Activated B cell treated with CpG ODN at 0.5 μM for 24 hours (primary cell): ENCODE data around the gene CACNA1B. TPM values are rescaled to one million over a fixed set of nuclear protein-coding genes. Genes with fewer than 3 reads are reported as not detected.

Experiments used
- ATAC-seq: fragments of 200-7000 bp; cut with Tn5 transposase; one replicate; pipeline ENCODE4 v1.10.0; 2021; ENCODE audit warnings: low read depth, mild to moderate bottlenecking, moderate library complexity
- CTCF ChIA-PET: fragments of 350-600 bp; sonication (Branson Sonifier 250); formaldehyde crosslinking; loops from one replicate; lab custom pipeline; 2021; ENCODE audit warnings: antibody characterized with exemption; lab: Charles Lee
- POLR2A ChIA-PET: fragments of 350-600 bp; sonication (Branson Sonifier 250); formaldehyde crosslinking; loops from one replicate; lab custom pipeline; 2021; ENCODE audit warnings: antibody characterized with exemption; lab: Charles Lee
- DNase-seq: peaks from one replicate; pipeline ENCODE4 v3.0.0; 2022
- H3K27ac Mint-ChIP-seq: one replicate; pipeline ENCODE4 v1.8.0; 2020; ENCODE audit warnings: mixed read lengths
- H3K27me3 Mint-ChIP-seq: one replicate; pipeline ENCODE4 v1.8.0; 2021; ENCODE audit warnings: mixed read lengths
- H3K36me3 Mint-ChIP-seq: one replicate; pipeline ENCODE4 v1.8.0; 2021; ENCODE audit warnings: low read depth, mixed read lengths
- H3K4me1 Mint-ChIP-seq: one replicate; pipeline ENCODE4 v1.8.0; 2021; ENCODE audit warnings: mixed read lengths
- H3K4me3 Mint-ChIP-seq: one replicate; pipeline ENCODE4 v1.8.0; 2020; ENCODE audit warnings: mild to moderate bottlenecking, mixed read lengths
- H3K9me3 Mint-ChIP-seq: one replicate; pipeline ENCODE4 v1.8.0; 2020; ENCODE audit warnings: mixed read lengths
- intact Hi-C: fragments of 100-400 bp; cut with micrococcal nuclease; formaldehyde crosslinking; loops from one replicate; pipeline ENCODE4 v1.15.1; 2024
- total RNA-seq: library from RNA; stranded (reverse); gene quantifications from 2 replicates; pipeline ENCODE4 v1.2.3, GENCODE V29; 2022
- TF ChIP-seq, protein P1 (sequence below): fragments of 200-600 bp; IDR thresholded peaks from one replicate; pipeline ENCODE4 v1.8.0; 2022; ENCODE audit warnings: antibody characterized with exemption, mild to moderate bottlenecking

The CACNA1B gene
- total RNA-seq, 1 donor from 2014 or later, result 1.5 TPM

DNA sequence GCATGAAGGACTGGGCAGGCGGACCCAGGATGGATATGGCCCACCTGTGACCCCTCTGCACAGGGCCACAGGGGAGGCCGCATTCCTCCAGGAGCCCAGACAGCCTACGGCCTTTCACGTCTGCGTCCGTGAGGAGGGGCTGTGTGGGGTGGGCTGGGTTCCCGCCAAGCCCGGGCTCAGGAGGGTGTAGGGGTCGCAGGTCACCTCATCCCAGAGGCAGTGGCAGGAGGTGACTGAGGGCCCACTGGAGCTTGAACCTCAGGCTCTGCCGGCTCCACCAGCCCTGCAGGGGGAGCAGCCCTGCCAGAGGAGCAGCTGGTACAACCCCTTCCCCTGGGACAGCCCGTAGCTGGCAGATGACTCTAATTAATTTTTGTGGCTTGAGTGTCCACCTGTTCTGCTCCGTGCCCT is 40.7 kb upstream of the CACNA1B start:
- TF ChIP-seq, protein P1, sequence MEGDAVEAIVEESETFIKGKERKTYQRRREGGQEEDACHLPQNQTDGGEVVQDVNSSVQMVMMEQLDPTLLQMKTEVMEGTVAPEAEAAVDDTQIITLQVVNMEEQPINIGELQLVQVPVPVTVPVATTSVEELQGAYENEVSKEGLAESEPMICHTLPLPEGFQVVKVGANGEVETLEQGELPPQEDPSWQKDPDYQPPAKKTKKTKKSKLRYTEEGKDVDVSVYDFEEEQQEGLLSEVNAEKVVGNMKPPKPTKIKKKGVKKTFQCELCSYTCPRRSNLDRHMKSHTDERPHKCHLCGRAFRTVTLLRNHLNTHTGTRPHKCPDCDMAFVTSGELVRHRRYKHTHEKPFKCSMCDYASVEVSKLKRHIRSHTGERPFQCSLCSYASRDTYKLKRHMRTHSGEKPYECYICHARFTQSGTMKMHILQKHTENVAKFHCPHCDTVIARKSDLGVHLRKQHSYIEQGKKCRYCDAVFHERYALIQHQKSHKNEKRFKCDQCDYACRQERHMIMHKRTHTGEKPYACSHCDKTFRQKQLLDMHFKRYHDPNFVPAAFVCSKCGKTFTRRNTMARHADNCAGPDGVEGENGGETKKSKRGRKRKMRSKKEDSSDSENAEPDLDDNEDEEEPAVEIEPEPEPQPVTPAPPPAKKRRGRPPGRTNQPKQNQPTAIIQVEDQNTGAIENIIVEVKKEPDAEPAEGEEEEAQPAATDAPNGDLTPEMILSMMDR, result no peak
- ChIA-PET POLR2A (no interaction called here), CTCF (no interaction called here)
- peak; percentile 21 for ATAC-seq
- intact Hi-C loops, result no loop called here
- peaks cover 41% of the 10 kb centered on the region for H3K36me3 Mint-ChIP-seq
- H3K9me3 Mint-ChIP-seq, result no peaks in the 10 kb centered on the region
- DNase-seq, result no peak
- H3K27ac Mint-ChIP-seq, result no peak overlapping the region
- H3K4me3 Mint-ChIP-seq, result no peak overlapping the region
- peaks cover 3% of the 10 kb centered on the region for H3K4me1 Mint-ChIP-seq
- H3K27me3 Mint-ChIP-seq, result no peaks in the 10 kb centered on the region

GRCh38 chr9:137837345-137838278 is 40.0 kb upstream of the CACNA1B start:
- intact Hi-C loops, result no loop called here
- DNase-seq (no peak), ATAC-seq (no peak)
- Mint-ChIP-seq H3K27me3 (no peaks in the 10 kb centered on the region), H3K36me3 (peaks cover 39% of the 10 kb centered on the region), H3K27ac (no peak overlapping the region), H3K4me1 (peaks cover 3% of the 10 kb centered on the region), H3K4me3 (no peak overlapping the region), H3K9me3 (no peaks in the 10 kb centered on the region)
- TF ChIP-seq, protein P1, result no peak
- ChIA-PET CTCF (no interaction called here), POLR2A (no interaction called here)

DNA sequence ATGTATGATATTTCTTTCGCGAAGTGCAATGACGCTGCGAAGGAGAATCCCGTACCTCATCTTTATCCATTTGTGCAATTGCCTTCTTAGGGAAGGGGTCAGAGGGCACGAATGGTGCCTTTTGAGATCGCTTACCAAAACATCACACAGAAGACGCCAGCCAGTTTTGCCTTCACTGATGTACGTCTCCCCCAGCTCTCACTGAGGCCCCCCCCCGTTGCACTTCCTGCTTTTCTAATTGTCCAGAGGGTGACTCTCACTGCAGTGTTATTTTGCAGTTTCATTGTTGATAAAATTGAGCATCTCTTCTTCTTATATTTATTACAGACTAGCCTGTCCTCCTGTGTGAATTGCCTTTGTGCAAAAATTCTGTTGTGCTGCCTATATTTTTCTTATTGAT is 39.0 kb upstream of the CACNA1B start:
- Mint-ChIP-seq H3K9me3 (peaks cover 3% of the 10 kb centered on the region), H3K27ac (peak overlapping the region; percentile 24), H3K4me1 (peaks cover 3% of the 10 kb centered on the region), H3K36me3 (peaks cover 33% of the 10 kb centered on the region), H3K4me3 (no peak overlapping the region), H3K27me3 (no peaks in the 10 kb centered on the region)
- TF ChIP-seq, protein P1, result no peak
- POLR2A ChIA-PET, result no interaction called here
- DNase-seq (no peak), ATAC-seq (no peak)
- intact Hi-C loops, result no loop called here
- CTCF ChIA-PET, result no interaction called here

- H3K27ac Mint-ChIP-seq, result no peak overlapping the region
- ATAC-seq, result no peak
- H3K36me3 Mint-ChIP-seq, result peaks cover 9% of the 10 kb centered on the region
- DNase-seq, result no peak
- H3K9me3 Mint-ChIP-seq, result peaks cover 5% of the 10 kb centered on the region
- H3K27me3 Mint-ChIP-seq, result no peaks in the 10 kb centered on the region
- intact Hi-C loops, result no loop called here
- POLR2A ChIA-PET, result no interaction called here
- TF ChIP-seq, protein P1, result no peak
- peaks cover 3% of the 10 kb centered on the region for H3K4me1 Mint-ChIP-seq
- H3K4me3 Mint-ChIP-seq, result no peak overlapping the region
- CTCF ChIA-PET, result no interaction called here
Measured at GRCh38 chr9:137843355-137843754, 34.2 kb upstream of the CACNA1B start.

- peaks cover 18% of the 10 kb centered on the region for H3K9me3 Mint-ChIP-seq
- ATAC-seq (no peak), DNase-seq (no peak)
- no peaks in the 10 kb centered on the region for H3K4me1 Mint-ChIP-seq
- ChIA-PET CTCF (no interaction called here), POLR2A (no interaction called here)
- intact Hi-C loops, result no loop called here
- no peak overlapping the region for H3K4me3 Mint-ChIP-seq
- peaks cover 1% of the 10 kb centered on the region for H3K27me3 Mint-ChIP-seq
- peaks cover 3% of the 10 kb centered on the region for H3K36me3 Mint-ChIP-seq
- TF ChIP-seq, protein P1, result no peak
- H3K27ac Mint-ChIP-seq, result no peak overlapping the region
Measured at GRCh38 chr9:137851516-137852267, 25.9 kb upstream of the CACNA1B start.
